Psoas muscle (tissue), 8 donors: ENCODE data around the gene GLP1R. TPM values are rescaled to one million over a fixed set of nuclear protein-coding genes. Genes with fewer than 3 reads are reported as not detected.

Experiments
- ATAC-seq, 4 donors: fragments of 200-7000 bp; cut with Tn5 transposase; one replicate each; pipeline ENCODE4 v1.9.1; 2020; ENCODE audit warnings: moderate library complexity in 3 of 4, mild to moderate bottlenecking in 2 of 4
- DNase-seq, 2 donors: peaks; one replicate each; pipeline ENCODE4 v3.0.0-alpha.2; 2020
- H3K27ac ChIP-seq: fragments of 200-600 bp; one replicate; pipeline ENCODE4 v1.8.0; 2022
- H3K27me3 ChIP-seq, 3 donors: fragments of 200-600 bp in 1 of 3; one replicate each; pipeline versions ENCODE4 v1.6.1 to v1.8.0; 2013 to 2022; ENCODE audit warnings: low read length in 2 of 3, mild to moderate bottlenecking in 2 of 3, moderate library complexity in 1 of 3; ENCODE audit not compliant: insufficient read depth in 3 of 3
- H3K36me3 ChIP-seq, 2 donors: fragments of 200-600 bp in 1 of 2; one replicate each; pipeline versions ENCODE4 v1.6.1 to v1.8.0; 2013 to 2022; ENCODE audit warnings: low read depth in 1 of 2, mild to moderate bottlenecking in 1 of 2, moderate library complexity in 1 of 2; ENCODE audit not compliant: insufficient read depth in 1 of 2
- H3K4me1 ChIP-seq: fragments of 200-600 bp; one replicate; pipeline ENCODE4 v1.8.0; 2022
- H3K4me3 ChIP-seq: fragments of 200-600 bp; one replicate; pipeline ENCODE4 v1.8.0; 2022; ENCODE audit warnings: mild to moderate bottlenecking
- H3K9me3 ChIP-seq: fragments of 200-600 bp; one replicate; pipeline ENCODE4 v1.8.0; 2022
- WGBS, 3 donors: extraction: QIAGEN DNeasy Blood & Tissue Kit; methylation state at CpG; one replicate each; pipeline versions ENCODE4 v1.1.6 to v1.1.7; 2013; 5-methylcytosine and 5-hydroxymethylcytosine counted together
- intact Hi-C, 2 donors: fragments of 100-400 bp; cut with DNase I; formaldehyde crosslinking; loops; one replicate each; pipeline versions ENCODE4 v1.11.0 to v1.14.2; 2022
- polyA plus RNA-seq, 3 donors: library from polyadenylated mRNA; stranded (reverse); fragments of 200-250 nt; gene quantifications; one replicate each; pipeline ENCODE4 v1.2.3, GENCODE V29; 2013
- total RNA-seq, 4 donors: library from RNA; stranded (reverse); fragmentation: NEBNext Ultra II Directional in 2 of 4; extraction: Animal tissue kit (Norgen Biotek cat#: 25700) in 2 of 4; gene quantifications; one replicate each; pipeline versions ENCODE4 v1.2.1 to v1.2.4, GENCODE V29; 2021 to 2023
- TF ChIP-seq, protein P1 (sequence below): fragments of 200-600 bp; IDR thresholded peaks from one replicate; pipeline ENCODE4 v1.8.0; 2022; ENCODE audit warnings: antibody characterized with exemption
- donor health status: healthy with polysubstance abuse.
- donor health status: DM: no; HTN: no; CAD: no; lungs with moderate emphysema.
- donor health status: Bipolar disorder and iron deficiency.
- donor health status: healthy.
- donor health status: DM: yes; HTN: yes; CAD: no.
- donor health status: DM: no; HTN: no; CAD: no.
- donor health status: DM: no; HTN: no; CAD: no.
- donor health status: DM: yes; HTN: yes; CAD: no.

Gene GLP1R
- total and polyA plus RNA-seq, 7 donors = not detected

DNA sequence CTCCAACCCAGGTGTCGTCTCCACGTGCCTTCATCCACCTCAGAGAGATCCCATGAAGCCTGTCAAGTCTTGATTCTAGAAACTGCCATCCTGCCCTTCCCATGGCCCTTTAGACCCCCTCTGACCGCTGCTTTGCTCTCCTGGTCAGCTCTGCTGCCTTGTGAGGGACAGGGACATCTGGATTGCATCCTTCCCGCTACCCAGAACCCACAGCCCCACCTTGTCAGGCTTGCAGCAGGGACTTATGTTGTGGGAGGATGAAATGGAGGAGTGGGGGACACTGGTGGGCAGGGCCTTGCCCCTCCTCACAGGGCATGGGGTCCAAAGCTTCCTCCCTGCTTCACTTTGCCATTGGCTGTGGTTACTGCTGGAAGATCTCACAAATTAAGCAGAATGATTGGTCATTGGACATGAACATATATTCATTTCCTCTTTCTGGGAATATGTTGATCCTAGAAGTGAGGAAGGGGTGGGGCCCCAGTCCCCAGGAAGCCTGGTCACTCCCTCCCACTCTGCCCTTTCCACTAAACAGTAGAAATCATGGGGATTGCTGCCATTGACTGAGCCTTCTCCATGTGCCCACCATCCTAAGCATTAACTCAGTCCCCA is 4.5 kb downstream of the GLP1R start:
- no peaks in the 10 kb centered on the region for H3K4me1 ChIP-seq
- no peak for ATAC-seq
- H3K9me3 ChIP-seq = no peaks in the 10 kb centered on the region
- no peak overlapping the region for H3K27ac ChIP-seq
- no peak overlapping the region for H3K4me3 ChIP-seq
- 62 to 76% (median 67%) methylated on average over 4 of the region's 4 CpGs for WGBS, 3 donors
- no peaks in the 10 kb centered on the region for H3K36me3 ChIP-seq
- TF ChIP-seq, protein P1, sequence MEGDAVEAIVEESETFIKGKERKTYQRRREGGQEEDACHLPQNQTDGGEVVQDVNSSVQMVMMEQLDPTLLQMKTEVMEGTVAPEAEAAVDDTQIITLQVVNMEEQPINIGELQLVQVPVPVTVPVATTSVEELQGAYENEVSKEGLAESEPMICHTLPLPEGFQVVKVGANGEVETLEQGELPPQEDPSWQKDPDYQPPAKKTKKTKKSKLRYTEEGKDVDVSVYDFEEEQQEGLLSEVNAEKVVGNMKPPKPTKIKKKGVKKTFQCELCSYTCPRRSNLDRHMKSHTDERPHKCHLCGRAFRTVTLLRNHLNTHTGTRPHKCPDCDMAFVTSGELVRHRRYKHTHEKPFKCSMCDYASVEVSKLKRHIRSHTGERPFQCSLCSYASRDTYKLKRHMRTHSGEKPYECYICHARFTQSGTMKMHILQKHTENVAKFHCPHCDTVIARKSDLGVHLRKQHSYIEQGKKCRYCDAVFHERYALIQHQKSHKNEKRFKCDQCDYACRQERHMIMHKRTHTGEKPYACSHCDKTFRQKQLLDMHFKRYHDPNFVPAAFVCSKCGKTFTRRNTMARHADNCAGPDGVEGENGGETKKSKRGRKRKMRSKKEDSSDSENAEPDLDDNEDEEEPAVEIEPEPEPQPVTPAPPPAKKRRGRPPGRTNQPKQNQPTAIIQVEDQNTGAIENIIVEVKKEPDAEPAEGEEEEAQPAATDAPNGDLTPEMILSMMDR = no peak
- DNase-seq = no peak
- peaks cover 0 to 24% (median 6%) of the 10 kb centered on the region in 3 donors for H3K27me3 ChIP-seq
- intact Hi-C loops = no loop called here

DNA sequence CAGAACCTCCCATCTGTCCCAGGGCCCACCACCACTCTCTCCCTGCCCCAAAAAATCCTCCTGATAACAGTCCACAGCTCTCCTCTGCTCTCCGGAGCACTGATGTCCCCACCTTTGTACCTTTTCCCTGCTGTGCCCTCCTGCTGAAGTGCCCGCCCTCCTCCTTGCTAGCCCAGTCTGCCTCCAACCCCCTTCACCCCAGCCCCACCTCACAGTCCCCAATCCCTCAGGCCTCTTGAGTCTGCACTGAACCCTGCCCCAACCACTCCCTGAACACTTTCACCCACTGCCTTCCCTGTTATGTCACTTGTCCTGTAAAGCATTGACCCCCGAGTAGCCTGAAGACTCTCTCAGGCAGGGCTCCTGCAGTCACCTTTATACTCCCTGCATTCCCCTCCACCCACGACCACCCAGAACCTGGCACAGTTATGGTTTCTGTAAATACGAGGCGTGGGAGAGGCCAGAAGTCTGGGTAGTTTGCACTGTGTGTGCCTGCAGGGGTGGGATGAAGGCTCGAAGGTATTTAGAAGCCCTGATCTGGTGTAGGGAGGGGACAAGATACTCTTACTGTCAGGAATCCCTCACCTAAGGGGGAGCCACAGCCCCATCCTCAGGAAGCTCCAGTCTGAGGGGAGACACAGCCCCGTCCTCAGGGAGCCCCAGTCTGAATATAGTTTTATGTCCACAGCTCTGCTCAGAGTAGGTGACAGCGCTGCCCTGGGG is 5.4 kb downstream of the GLP1R start:
- ATAC-seq = no peak
- TF ChIP-seq, protein P1 = no peak
- no peaks in the 10 kb centered on the region for H3K4me1 ChIP-seq

GRCh38 chr6:39054577-39055142 is 6.1 kb downstream of the GLP1R start:
- Histone ChIP-seq H3K4me3 (no peak overlapping the region), H3K4me1 (no peaks in the 10 kb centered on the region), H3K27ac (no peak overlapping the region), H3K9me3 (no peaks in the 10 kb centered on the region), H3K27me3 (peaks cover 0 to 10% (median 5%) of the 10 kb centered on the region in 3 donors), H3K36me3 (no peaks in the 10 kb centered on the region)
- intact Hi-C loops = no loop called here
- ATAC-seq (no peak), DNase-seq (no peak)
- 74 to 75% (median 75%) methylated on average over 9 of the region's 9 CpGs for WGBS, 3 donors
- TF ChIP-seq, protein P1 = no peak

More for the DNA sequence above, 5.4 kb downstream of the GLP1R start:
- no peak overlapping the region for H3K4me3 ChIP-seq
- H3K27ac ChIP-seq = no peak overlapping the region
- no peaks in the 10 kb centered on the region for H3K9me3 ChIP-seq
- DNase-seq = no peak
- 71 to 76% (median 76%) methylated on average over 9 of the region's 9 CpGs for WGBS, 3 donors
- intact Hi-C loops = no loop called here
- peaks cover 0 to 15% (median 5%) of the 10 kb centered on the region in 3 donors for H3K27me3 ChIP-seq
- no peaks in the 10 kb centered on the region for H3K36me3 ChIP-seq

- Histone ChIP-seq H3K36me3 (no peaks in the 10 kb centered on the region), H3K27ac (no peak overlapping the region), H3K9me3 (no peaks in the 10 kb centered on the region), H3K4me1 (no peaks in the 10 kb centered on the region), H3K27me3 (peaks cover 0 to 5% (median 4%) of the 10 kb centered on the region in 3 donors), H3K4me3 (no peak overlapping the region)
- no peak for DNase-seq
- no peak for ATAC-seq
- intact Hi-C loops = no loop called here
- 77 to 83% (median 78%) methylated on average over 7 of the region's 7 CpGs for WGBS, 3 donors
- TF ChIP-seq, protein P1 = no peak
Observed at GRCh38 chr6:39055661-39056060, 7.1 kb downstream of the GLP1R start.
